Measurements from ENCODE around the gene ADA. TPM values are rescaled to one million over a fixed set of nuclear protein-coding genes. Genes with fewer than 3 reads are reported as not detected.

The ADA gene
- polyA plus RNA-seq, 10 donors, result 5.1 to 8.5 (median 7.2) TPM

- DNase-seq, result no peak
These were observed 26.7 kb downstream of the ADA start for GRCh38 chr20:44624743-44625271.

GRCh38 chr20:44624152-44624551 lies 27.3 kb downstream of the ADA start:
- DNase-seq, result no peak

GRCh38 chr20:44622501-44623270 lies 28.8 kb downstream of the ADA start:
- DNase-seq, result no peak

- no peak for DNase-seq
These were observed 29.6 kb downstream of the ADA start for GRCh38 chr20:44621939-44622338.

GRCh38 chr20:44621325-44621724 lies 30.2 kb downstream of the ADA start:
- DNase-seq, result no peak

- no peak for DNase-seq
These were observed 31.5 kb downstream of the ADA start for GRCh38 chr20:44620030-44620429.

- DNase-seq, result no peak
These were observed 32.2 kb downstream of the ADA start for GRCh38 chr20:44619294-44619693.

- no peak for DNase-seq
These were observed 33.2 kb downstream of the ADA start for GRCh38 chr20:44618318-44618731.

GRCh38 chr20:44616604-44616964 lies 34.9 kb downstream of the ADA start:
- DNase-seq, result no peak

GRCh38 chr20:44615876-44616603 lies 35.5 kb downstream of the ADA start:
- DNase-seq, result peak in 1 of 3 donors; percentile 12

- DNase-seq, result no peak
These were observed 36.2 kb downstream of the ADA start for GRCh38 chr20:44615169-44615791.

- DNase-seq, result no peak
These were observed 37.0 kb downstream of the ADA start for GRCh38 chr20:44614525-44614924.

GRCh38 chr20:44613575-44613974 lies 37.9 kb downstream of the ADA start:
- no peak for DNase-seq

GRCh38 chr20:44610313-44610962 lies 41.1 kb downstream of the ADA start:
- no peak for DNase-seq

GRCh38 chr20:44609516-44610312 lies 41.8 kb downstream of the ADA start:
- peak; percentile 83 to 92 (median 86) for DNase-seq

GRCh38 chr20:44609006-44609515 lies 42.4 kb downstream of the ADA start:
- peak in 2 of 3 donors; percentile 18 to 35 for DNase-seq

GRCh38 chr20:44606725-44607441 lies 44.6 kb downstream of the ADA start:
- DNase-seq, result no peak

GRCh38 chr20:44603327-44603726 lies 48.2 kb downstream of the ADA start:
- DNase-seq, result no peak

- peak; percentile 73 to 93 (median 88) for DNase-seq
These were observed 49.7 kb downstream of the ADA start for GRCh38 chr20:44601801-44602204.

- DNase-seq, result peak in 1 of 3 donors; percentile 52
These were observed 50.2 kb downstream of the ADA start for GRCh38 chr20:44601236-44601671.
